IPS DF 4.7 (cell line): ENCODE results near the gene EPB41.
"Not testable (repeated sequence)": the region's sequence is repeated elsewhere in the genome, so short reads cannot be mapped to it uniquely, and the experiment has no call there.

Source experiments
- DNase-seq: peaks from one replicate; pipeline ENCODE4 v3.0.0-alpha.2; 2013; ENCODE audit warnings: low spot score; ENCODE audit errors: extremely low read depth

The EPB41 gene

GRCh38 chr1:29128739-29129138 lies 214.4 kb downstream of the EPB41 start:
- DNase-seq: no peak

GRCh38 chr1:29129916-29130315 lies 215.5 kb downstream of the EPB41 start:
- DNase-seq: no peak

GRCh38 chr1:29131056-29131455 lies 216.7 kb downstream of the EPB41 start:
- DNase-seq: not testable (repeated sequence)

- no peak for DNase-seq
Observed at GRCh38 chr1:29133861-29134694, 219.7 kb downstream of the EPB41 start.

GRCh38 chr1:29134695-29135028 lies 220.3 kb downstream of the EPB41 start:
- no peak for DNase-seq

GRCh38 chr1:29136391-29136915 lies 222.1 kb downstream of the EPB41 start:
- no peak for DNase-seq

GRCh38 chr1:29142714-29143113 lies 228.3 kb downstream of the EPB41 start:
- DNase-seq: no peak

GRCh38 chr1:29144178-29144577 lies 229.8 kb downstream of the EPB41 start:
- DNase-seq: no peak

GRCh38 chr1:29145739-29146437 lies 231.5 kb downstream of the EPB41 start:
- no peak for DNase-seq

- DNase-seq: no peak
Observed at GRCh38 chr1:29148656-29149491, 234.5 kb downstream of the EPB41 start.

GRCh38 chr1:29150346-29150745 lies 236.0 kb downstream of the EPB41 start:
- DNase-seq: not testable (repeated sequence)

- no peak for DNase-seq
Observed at GRCh38 chr1:29152046-29152805, 237.9 kb downstream of the EPB41 start.

- no peak for DNase-seq
Observed at GRCh38 chr1:29156543-29157268, 242.3 kb downstream of the EPB41 start.

- DNase-seq: no peak
Observed at GRCh38 chr1:29157269-29157601, 242.9 kb downstream of the EPB41 start.

- DNase-seq: no peak
Observed at GRCh38 chr1:29159773-29160172, 245.4 kb downstream of the EPB41 start.

- no peak for DNase-seq
Observed at GRCh38 chr1:29162025-29162424, 247.7 kb downstream of the EPB41 start.

- no peak for DNase-seq
Observed at GRCh38 chr1:29162476-29163138, 248.2 kb downstream of the EPB41 start.

- DNase-seq: no peak
Observed at GRCh38 chr1:29164588-29164987, 250.2 kb downstream of the EPB41 start.

- no peak for DNase-seq
Observed at GRCh38 chr1:29166291-29166878, 252.0 kb downstream of the EPB41 start.

- no peak for DNase-seq
Observed at GRCh38 chr1:29167904-29168303, 253.5 kb downstream of the EPB41 start.
